HG02610 (cell line): ENCODE results near the gene SEZ6L2.
"Not testable (repeated sequence)": the region's sequence is repeated elsewhere in the genome, so short reads cannot be mapped to it uniquely, and the experiment has no call there.

Experiments used
- ATAC-seq: cut with Tn5 transposase; IDR thresholded peaks from one replicate; pipeline ENCODE4 v1.9.1; 2021; ENCODE audit warnings: mild to moderate bottlenecking, moderate library complexity; ENCODE audit not compliant: unreplicated experiment

Gene SEZ6L2

DNA sequence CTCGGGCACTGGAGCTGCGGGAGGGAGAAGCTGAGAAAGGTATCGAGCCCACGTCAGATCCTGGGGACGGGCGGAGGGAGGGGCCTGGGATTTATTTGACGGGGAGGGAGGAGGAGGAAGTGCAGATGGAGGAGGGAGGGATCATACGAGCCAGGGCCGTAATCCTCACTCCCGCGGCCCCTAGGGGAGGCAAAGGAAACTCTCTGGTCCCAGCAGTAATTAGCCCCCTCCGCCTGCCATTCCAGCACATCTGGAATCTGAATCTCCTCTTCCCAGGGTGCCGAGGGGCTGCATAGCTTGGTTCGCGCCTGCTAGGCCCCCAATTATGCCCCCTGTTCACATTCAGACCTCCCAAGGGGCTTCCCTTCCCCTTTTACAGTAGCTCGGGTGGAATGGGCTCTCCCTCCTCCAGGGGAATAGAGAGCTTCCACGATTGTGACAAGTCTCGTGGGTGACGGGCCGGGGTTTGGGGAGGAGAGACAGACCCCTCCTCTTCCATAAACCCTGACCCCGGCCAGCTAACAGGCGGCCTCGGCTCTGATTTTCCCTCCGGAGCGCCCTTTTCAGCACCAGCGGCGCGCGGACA is at the start of gene SEZ6L2:
Gene SEZ6L2 (minus strand): TSS at position 35 of the 586 bp plus-strand sequence. CDS start 531 bp downstream, outside the sequence.
- no peak for ATAC-seq

DNA sequence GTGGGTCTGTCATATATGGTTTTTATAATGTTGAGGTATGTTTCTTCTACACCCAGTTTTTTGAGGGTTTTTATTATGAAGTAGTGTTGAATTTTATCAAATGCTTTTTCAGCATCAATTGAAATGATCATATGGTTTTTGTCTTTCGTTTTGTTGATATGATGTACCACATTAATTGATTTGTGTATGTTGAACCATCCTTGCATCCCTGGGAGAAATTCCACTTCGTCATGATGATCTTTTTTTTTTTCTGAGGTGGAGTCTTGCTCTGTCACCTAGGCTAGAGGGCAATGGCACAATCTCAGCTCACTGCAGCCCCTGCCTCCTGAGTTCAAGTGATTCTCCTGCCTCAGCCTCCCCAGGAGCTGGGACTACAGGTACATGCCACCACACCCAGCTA is 48.5 kb upstream of the SEZ6L2 start:
- no peak for ATAC-seq

GRCh38 chr16:29943846-29944799 is 44.8 kb upstream of the SEZ6L2 start:
- ATAC-seq: no peak

DNA sequence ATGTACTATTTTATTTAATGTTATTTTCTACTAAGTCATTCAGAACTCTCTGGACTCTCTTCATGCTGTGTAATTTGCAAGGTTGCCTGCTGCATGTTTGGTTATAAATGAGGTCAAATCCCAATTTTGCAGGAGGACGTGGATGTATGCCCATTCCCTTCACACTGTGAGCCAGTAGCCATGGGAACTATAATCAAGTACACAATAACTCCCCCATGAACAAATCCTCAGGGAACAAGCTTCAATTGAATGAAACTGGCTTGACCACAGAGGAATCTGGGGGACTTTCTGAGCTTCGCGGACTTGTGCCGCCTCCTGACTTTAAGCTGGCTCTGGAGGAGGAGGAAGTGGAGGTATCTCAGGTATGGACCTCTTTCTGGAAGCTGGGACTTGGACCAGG is 41.3 kb upstream of the SEZ6L2 start:
- ATAC-seq: no peak

- not testable (repeated sequence) for ATAC-seq
These were observed 32.4 kb upstream of the SEZ6L2 start for GRCh38 chr16:29931750-29932149.

DNA sequence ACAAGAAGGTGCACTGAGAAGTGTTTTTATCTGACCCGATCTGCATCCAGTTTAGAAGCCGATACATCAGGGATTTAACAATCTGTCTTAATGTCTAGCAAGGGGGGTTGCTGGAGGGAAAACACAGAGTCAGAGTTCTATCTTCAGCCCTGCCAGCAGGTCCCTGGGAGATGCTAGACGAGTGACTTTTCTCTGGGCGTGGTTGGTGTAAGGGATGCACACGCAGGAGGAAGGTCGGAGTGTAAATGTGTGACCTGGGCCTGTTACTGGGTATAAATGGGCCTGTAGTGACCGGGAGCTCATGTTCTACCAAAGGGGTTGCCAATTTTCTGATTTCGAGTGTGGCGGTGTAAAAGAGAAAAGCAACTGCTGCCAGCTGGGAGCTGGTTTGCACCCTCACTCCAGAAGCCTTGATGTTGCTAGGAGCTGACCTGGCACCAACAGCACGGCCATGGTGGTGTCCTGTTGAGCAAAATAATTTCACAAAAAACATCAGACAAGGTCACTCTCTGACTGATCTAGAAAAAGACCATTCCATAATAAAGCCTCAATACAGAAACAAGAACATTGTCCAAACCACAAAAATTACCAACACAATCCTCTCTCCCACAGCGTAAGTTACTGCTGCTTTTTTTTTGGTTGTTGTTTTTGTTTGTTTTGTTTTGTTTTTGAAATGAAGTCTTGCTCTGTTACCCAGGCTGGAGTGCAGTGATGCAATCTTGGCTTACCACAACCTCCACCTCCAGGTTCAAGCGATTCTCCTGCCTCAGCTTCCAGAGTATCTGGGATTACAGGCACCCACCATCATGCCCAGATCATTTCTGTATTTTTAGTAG is 27.9 kb upstream of the SEZ6L2 start:
- no peak for ATAC-seq

DNA sequence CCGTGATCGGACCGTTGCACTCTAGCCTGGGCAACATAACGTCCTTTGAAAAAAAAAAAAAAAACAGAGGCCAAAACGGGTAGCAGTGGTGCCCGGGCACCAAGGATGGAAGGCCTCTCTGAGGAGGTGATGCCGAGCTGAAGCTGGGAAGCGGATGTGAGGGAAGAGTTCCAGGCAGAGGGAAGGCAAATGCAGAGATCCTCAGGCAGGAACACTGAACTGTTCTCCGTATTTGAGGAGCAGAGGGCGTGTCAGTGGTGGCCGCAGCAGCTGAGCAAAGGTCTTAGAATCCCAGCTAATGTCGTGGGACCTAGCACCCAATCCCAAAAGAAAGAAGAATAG is 27.3 kb upstream of the SEZ6L2 start:
- no peak for ATAC-seq

- peak; percentile 81 for ATAC-seq
These were observed 26.7 kb upstream of the SEZ6L2 start, which contains the start of gene KCTD13 for GRCh38 chr16:29925781-29926710. Gene KCTD13 (minus strand): TSS chr16:29926226. CDS start chr16:29926033, 193 bp downstream.

DNA sequence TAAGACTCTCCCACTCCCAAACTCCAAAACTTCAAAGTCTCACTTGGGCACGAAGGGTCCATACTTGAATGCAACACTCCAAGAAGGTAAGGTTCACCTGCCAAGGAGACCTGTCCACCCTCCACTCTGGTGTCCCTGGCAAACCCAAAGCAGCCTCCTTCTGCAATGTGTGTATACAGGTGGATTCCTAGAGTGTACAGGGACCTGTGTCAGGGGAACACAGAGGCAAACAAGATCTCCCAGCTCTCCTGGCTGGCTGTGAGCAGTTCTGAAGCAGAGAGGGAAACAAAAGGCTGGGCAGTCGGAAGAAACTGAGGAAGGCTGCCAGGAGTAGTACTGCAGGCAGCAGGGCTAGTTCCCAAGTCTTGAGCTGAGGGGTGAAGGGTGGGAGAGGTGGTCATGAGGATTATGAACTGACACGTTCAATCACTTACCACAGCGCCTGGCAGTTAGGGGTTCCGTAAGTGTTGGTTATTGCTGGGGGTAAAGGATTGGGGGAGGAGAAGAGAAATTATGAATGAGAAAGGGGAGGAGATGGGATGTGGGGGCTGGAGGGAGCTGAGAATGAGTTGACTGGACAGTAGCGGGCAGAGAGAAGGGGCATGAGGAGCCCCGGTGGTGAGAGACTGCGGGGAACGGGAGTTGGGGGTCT is 25.9 kb upstream of the SEZ6L2 start:
- ATAC-seq: peak; percentile 6

GRCh38 chr16:29922986-29923501 is 23.7 kb upstream of the SEZ6L2 start:
- ATAC-seq: no peak

DNA sequence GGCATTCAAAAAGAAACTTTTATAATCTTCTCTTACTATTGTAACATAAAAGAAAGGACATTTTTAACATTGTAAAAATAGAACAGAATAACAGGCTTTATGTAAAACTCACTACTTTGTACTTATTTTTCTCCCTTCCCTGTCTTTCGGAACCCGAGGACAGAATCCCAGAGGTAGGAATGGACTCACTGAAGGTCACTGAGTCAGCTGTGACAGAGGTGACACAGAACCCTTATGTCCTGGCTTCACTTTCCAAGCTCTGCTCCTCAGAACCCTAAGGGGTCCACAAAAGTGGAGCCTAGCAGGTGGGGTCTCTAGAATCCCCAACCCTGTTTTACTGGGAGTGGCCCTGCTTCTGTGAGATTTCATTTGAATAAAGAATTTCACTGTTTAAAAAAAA is 23.0 kb upstream of the SEZ6L2 start:
- no peak for ATAC-seq

GRCh38 chr16:29921034-29921385 is 21.7 kb upstream of the SEZ6L2 start:
- no peak for ATAC-seq

DNA sequence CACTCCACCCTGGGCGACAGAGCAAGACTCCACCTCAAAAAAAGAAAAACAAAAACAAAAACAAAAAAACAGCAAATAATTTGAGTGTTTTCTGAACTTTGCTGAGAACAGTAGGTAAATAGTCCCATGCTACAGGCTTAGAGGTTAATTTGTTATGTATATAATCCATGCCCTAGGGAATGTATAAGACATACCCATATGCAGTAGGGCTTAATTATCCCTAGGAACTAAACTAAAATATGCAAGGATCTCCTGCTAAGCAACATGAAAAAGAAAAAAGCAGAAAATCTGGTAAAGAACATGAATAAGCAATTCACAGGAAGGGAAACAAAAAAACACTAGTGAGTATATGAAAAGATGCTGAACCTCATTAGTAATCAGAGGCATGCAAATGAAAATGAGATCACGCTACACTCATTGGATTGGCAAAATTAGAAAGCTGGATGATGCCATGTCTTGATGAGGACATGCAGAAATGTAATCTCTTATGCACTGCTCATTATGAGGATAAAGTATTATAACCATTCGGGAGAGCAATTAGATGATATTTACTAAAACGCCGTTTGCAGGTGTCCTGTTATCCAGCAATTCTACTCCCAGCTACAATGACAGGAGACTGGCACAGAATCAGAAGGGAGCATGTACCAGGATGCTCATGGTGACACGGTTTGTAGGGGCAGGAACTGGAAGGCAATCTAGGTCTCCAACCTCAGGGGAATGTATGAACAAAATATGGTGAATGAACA is 21.1 kb upstream of the SEZ6L2 start:
- no peak for ATAC-seq

GRCh38 chr16:29916979-29917378 is 17.6 kb upstream of the SEZ6L2 start:
- ATAC-seq: no peak

- no peak for ATAC-seq
These were observed 16.4 kb upstream of the SEZ6L2 start for GRCh38 chr16:29915590-29916247.

DNA sequence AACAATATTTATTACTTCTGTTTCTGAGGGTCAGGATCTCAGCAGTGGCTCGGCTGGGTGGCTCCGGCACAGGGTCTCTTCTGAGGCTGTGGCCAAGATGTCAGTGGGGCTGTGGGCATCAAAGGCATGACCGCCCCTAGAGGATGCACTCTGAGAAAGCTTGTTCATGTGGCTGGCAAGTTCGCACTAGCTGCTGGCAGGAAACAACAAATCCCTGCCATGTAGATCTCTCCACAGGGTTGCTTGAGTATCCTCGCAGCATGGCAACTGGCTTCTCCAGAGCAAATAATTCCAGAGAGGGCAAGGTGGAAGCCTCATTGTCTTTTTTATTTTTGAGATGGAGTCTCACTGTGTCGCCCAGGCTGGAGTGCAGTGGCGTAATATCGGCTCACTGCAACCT is 14.2 kb upstream of the SEZ6L2 start:
- ATAC-seq: no peak

DNA sequence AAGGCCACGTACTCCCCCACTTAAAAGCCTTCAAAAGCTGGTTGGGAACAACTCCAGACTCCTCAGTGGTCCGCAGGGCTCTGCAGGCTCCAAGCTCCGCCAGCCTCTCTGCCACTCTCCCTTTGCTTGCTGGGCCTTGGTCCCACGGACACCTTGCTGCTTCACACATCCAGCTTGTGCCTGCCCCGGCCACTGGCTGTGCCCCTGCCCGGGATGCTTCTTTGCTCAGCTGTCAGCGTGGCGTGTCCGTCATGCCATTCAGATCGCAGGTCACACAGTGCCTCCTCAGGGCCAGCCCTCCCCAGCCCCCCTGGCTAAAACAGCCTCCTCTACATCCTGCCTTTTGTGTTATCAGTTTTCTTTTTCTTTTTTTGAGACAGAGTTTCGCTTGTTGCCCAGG is 12.7 kb upstream of the SEZ6L2 start:
- ATAC-seq: no peak

DNA sequence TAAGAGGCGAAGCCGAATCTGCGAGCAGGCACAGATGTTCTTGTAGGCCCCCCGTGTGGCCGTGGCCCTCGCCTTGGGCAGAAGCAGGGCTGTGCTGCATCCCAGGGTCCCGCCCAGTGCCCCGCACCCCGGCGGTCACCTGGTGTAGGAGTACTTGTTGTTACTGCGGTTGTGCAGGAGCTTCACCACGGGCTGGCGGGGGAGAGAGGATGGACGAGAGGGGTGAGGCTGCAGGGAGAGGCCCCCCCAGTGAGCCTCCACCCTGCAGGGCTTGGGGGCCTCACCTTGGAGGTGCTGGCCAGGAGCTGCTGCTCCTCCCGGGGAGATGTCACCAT is 12.3 kb upstream of the SEZ6L2 start:
- ATAC-seq: no peak
